GM18951 (cell line): Measurements from ENCODE around the gene LY9.

Source experiments
- POLR2A ChIP-seq: IDR thresholded peaks from 4 replicates; pipeline ENCODE4 v1.6.1; 2011; ENCODE audit warnings: mild to moderate bottlenecking; ENCODE audit not compliant: insufficient read length, insufficient read depth; ENCODE audit errors: extremely low read depth
- in situ Hi-C: fragments of 300-500 bp; cut with MboI; formaldehyde crosslinking; loops from one replicate; pipeline ENCODE4 v1.12.0; 2022; ENCODE audit warnings: low sequenced_read_pairs, mixed read lengths, inconsistent platforms; ENCODE audit not compliant: unreplicated experiment

Gene LY9

DNA sequence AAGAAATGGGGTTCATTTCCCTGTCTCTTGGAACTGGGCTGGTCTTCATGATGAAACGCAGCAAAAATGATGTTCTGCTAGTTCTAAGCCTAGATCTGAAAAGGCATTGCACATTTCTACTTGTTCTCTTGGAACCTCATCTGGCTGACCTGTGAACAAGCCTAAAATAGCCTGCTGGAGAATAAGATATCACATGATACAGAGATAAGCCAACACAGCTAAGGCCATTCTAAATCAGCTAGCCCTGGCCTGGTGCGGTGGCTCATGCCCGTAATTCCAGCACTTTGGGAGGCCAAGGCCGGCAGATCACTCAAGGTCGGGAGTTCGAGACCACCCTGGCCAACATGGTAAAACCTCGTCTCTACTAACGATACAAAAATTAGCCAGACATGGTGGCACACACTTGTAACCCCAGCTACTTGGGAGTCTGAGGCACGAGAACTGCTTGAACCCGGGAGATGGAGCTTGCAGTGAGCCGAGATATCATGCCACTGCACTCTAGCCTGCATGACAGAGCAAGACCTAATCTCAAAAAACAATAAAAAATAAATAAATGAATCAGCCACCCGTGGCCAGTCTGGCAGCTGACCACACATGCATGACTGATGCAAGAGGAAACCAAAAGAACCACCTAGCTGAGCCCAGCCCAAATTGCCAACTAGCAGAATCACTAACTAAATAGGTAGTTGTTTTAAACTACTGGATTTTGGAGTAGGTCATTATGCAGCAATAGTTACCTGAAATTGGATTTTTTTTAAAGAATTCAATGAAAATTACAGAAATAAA, 48.7 kb downstream of the LY9 start:
- no peak for TF ChIP-seq POLR2A
- in situ Hi-C loops = no loop called here

DNA sequence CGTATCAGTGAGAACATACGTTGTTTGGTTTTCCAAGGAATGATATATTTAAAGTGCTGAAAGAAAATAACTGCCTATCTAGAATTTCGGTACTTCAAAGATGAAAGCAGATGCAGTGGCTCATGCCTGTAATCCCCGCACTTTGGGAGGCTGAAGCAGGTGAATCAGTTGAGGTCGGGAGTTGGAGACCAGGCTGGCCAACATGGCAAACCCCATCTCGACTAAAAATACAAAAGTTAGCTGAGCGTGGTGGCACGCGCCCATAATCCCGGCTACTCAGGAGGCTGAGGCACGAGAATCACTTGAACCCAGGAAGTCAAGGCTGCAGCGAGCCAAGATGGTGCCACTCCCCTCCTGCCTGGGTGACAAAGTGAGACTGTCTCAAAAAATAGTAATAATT, 50.3 kb downstream of the LY9 start:
- in situ Hi-C loops = no loop called here
- TF ChIP-seq POLR2A = no peak

DNA sequence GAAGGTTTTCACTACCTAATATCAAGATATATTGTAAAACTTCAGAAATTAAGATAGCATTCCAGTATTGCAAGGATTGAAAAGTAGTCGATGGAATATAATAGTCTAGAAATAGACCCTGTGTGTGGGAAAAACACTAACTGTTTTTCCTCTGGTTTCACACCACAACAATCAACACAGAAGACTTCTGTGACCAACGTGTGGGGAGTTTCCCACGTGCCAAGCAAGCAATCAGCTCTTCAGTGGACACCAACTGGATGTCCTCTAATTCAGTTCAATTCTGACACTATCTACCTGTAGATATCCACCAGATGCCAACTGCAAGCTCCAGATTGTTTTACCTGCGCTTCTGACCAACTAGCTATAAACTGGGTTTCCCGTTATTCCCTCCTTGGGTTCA, 54.6 kb downstream of the LY9 start:
- in situ Hi-C loops = no loop called here
- no peak for TF ChIP-seq POLR2A

DNA sequence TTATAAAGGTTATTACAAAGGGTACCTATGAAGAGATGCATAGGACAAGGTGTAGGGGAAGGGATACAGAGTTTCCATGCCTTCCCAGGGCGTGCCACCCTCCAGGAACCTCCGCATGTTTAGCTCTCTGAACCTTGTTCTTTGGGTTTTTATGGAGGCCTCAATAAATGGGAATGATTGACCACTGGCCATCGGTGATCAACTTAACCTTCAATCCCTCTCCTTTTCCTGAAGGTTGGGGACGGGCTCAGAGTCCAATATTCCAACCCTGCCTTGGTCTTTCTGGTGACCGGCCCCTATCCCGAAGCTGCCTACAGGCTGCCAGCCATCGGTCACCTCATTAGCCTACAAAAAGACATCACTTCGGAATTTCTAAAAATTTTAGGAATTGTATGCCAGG, 55.0 kb downstream of the LY9 start:
- TF ChIP-seq POLR2A = no peak
- in situ Hi-C loops = no loop called here

DNA sequence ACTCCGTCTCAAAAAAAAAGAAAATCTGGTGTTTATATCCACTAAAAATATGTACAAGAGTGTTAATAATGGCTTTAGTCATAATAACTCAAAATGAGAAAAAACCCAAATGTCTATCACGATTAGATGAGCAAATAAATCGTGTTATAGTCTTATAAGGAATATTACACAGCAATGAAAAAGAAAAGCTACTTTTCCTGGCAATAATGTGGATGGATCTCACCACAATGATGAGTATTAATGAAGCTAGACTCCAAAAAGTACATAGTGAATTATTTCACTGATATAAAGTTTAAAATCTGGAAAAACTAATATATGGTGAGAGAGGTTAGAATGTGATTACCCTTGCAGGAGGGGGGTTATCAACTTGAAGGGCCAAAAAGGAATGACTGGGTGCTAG, 57.0 kb downstream of the LY9 start:
- TF ChIP-seq POLR2A = no peak
- in situ Hi-C loops = no loop called here

DNA sequence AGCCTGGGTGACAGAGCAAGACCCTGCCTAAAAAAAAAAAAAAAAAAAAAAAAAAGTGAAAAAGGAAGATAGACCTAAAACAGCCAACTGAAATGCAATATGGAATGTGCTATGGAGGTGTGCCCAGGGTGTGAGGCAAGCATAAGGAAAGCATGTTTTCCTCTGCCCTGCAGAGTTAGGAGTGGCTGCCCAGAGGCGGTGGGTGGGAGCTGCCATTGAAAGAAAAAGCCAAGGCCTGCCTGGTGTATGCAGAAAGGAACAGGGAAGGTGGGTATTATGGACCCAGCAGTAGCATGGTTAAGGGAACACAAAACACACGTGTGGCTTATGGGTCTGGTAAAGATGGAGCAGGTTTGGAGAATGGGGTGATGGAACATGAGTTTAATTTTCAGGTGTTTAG, 57.8 kb downstream of the LY9 start:
- in situ Hi-C loops = no loop called here
- no peak for TF ChIP-seq POLR2A

DNA sequence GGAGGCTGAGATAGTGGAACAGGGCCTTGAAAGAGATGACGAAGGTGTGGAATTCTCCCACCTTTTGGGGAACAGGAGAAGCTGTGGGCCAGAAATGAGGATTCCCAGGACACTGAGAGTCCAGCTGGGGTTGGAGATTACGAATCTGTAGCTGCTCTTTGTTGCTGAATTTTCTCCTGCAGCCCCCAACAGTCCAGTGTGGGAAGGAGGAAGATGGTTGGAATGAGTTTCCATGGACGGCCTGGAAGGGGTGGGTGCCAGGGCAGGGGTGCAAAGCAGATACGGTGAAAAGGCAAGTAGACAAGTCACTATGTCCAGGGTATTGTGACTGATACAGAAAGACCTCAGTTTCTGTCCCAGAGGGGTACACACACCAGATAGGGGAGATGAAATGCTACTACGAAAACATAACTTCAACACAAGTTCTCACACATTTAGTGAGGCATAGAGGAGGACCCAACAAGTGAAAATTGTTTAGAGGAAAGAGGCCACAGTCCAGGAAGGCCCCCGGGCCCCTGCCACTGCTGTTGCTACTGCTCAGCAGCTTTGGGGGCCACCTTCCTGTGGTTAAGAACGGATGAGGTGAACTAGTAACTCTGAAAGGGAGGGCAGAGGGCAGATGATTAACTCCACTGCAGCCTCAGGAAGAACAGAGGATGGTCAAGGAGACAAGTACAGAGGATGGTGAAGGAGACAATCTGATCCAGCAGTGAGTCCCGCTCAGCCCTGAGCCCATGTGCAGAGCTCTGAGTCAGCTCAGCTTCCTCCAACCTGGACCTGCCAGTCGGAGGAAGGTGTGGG, 59.4 kb downstream of the LY9 start:
- in situ Hi-C loops = no loop called here
- peak; percentile 40 for TF ChIP-seq POLR2A

DNA sequence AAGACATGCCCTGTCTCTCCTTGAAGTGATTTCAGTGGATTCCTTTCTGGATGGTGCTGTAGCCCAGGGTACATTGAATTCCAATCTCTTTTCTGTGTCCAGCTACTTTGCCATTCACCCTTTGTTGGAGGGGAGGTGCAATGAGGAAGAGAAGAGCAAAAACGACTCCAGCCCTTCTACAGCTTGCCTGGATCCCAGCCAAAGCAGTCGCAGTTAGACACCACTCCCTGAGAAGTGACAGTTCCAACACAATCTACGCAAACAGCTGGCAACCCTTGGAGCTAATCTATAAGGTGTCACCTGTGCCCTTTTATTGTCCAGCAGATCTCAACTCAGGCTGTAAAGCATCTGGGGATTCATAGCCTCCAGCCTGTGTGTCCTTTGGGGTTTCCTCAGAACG, 62.1 kb downstream of the LY9 start:
- no peak for TF ChIP-seq POLR2A
- in situ Hi-C loops = no loop called here

DNA sequence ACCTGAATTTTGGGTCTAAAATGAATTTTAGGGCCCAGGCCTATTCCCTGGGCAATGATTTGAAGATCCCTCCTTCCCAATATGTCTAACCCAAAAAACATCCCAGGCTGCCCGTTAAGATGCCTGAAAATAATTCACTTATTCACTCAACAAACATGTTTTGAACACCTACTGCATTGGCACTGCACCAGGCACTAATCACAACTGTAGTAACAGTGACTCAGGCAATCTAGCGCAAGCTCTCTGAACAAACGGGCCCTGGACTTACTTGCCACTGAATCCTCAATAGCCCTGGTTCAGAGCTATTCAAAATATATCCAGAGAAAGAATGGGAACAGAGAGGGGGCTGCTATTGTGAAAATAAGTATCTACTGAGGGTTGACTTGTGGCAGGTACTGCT, 62.5 kb downstream of the LY9 start:
- in situ Hi-C loops = no loop called here
- no peak for TF ChIP-seq POLR2A

DNA sequence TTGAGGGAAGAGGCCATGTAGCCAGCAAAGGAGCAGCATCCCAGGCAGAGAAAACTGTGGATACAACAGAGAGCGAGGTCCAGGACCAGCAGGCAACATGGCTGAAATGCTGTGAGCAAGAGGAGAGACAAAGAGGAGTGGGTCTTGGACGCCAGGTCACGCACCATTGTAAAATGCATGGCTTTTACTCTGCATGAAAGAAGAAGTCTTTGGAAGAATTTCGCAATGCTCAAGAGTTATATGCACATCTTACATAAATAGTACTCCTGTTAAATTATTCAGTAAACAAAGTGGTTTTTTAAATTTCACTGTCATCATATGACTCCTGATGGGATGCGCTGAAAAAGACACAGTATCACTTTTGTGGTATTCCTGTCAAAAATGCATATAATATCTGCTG, 63.2 kb downstream of the LY9 start:
- in situ Hi-C loops = no loop called here
- TF ChIP-seq POLR2A = no peak

DNA sequence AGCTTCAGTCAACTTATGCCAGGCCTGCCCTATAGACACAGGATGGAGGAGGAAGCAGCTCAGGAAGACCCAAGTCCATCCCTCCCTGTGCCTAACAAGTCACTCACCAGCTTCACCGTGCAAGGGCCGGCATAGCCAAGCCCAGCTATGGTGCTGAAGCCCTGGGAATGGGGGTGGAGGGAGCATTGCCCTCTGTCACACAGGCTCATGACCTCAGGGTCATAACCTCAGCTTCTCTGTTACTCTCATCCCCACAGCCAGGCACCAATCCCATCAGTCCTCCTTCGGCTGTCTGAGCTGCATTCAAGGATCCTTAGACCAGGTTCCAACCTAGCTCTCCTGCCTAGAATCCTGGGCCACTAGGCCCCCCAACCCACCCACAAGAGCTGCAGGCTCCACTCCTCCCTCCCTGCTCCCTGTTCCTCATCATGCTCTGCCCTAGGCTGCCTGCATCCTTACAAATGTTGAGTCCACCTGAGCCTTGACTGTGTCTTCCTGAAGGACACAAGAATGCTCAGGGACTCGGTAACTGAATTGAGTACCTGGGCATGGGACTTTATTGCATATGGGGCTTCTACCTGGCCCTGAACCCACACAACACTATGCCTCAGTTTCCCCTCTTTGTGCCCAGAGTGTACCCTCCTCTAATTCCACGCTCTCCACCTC, 65.0 kb downstream of the LY9 start:
- in situ Hi-C loops = no loop called here
- no peak for TF ChIP-seq POLR2A

DNA sequence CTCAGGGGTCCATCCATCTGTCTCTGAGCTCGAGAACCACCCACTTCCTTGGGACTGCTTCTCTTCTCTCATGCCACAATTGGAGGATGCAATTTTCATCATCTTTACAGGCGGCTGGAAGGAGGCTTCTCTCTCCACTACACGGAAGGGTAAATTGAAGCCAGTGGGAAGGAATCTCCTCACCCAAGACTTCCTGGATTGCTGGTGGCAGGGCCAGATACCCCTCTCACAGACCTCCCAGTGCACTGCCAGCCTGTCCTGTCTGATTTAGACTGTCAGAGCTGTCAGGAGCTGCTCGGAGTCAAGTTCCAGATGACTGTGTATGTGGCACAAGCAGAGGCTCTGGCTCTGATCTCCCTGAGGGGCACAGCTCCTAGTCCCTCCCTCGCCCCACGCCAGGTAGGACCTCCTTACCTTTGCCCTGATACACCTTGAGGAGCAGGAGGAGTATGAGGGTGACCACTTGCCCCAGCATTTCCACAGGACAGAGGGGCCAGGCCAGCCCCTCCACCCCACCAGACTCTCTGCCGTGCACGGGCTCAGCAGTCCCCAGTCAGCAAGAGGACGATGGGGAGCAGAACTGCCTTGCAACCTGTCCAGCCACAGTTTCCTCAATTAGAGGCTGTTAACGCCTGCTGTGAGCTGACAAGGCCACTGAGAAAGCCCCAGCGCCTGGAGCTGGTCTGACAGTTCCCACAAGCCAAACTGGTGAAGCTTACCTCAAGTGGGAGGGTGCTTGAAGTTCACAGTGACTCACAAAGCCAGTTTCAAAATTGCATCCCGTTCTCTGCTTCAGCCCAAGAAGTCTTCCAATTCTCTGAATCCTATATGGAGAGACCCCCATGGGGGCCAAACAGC, 66.5 kb downstream of the LY9 start, which contains the start of gene CD244:
Gene CD244 (minus strand): TSS at position 685 of the 858 bp plus-strand sequence. CDS start 210 bp downstream, at position 475.
- peak; percentile 40 for TF ChIP-seq POLR2A
- in situ Hi-C loops = no loop called here
